Fibroblast of skin of left biceps (primary cell): ENCODE data around the gene CACNA1H.

Source experiments
- DNase-seq, 2 experiments: peaks; one replicate each; pipeline ENCODE4 v3.0.0-alpha.2; 2013; ENCODE audit warnings: low read depth in 2 of 2

CACNA1H gene

DNA sequence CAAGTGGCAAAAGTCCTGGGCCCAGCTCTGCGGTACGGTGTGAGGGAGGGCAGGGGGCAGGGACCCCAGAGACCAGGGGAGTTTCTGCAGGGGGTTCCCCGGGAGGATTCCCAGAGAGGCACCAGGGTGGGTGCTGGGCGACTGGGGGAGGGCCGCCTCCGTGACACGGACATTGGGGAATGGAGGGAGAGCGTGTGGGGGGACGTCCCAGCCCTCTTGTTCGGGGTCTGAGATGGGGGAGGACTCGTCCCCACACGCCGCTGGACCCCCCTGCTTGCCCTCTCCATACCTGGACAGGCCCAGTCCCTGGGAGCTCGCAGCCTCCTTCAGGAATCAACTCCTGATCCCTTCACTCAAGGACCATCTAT, 30.5 kb upstream of the CACNA1H start:
- DNase-seq, result no peak

DNA sequence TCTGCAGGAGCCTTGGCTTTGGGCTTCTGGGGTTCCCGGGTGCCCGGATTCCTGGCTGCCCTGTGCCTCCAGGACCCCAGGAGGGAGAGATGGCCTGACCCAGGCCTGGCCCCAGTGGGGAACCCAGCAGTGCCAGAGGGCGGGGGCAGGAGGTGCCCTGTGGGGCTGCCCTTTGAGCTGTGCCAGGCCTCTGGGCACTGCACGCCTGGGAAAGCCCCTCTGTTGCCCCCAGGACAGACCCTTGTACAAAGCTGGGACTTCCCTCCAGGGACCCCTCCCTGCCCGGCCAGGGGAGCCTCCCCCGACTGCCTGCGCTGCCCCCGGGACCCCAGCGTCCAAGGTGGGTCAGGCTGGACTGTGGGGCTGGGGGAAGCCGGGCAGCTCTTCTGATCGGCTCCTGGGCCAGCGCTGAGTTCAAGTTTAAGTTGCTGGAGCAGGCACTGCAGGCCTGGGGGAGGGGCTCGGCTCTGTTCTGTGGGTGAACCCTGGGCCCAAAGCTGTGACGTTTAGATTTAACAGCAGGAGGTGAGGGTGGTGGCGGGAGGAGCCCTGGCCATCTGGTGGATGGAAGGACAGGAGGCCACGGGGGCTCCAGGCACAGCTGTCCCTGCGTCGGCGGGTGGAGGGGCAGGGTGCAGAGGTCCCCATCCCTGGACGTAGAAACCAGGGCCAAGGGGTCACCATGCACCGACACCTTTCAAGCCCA, 29.2 kb upstream of the CACNA1H start:
- DNase-seq, result no peak

DNA sequence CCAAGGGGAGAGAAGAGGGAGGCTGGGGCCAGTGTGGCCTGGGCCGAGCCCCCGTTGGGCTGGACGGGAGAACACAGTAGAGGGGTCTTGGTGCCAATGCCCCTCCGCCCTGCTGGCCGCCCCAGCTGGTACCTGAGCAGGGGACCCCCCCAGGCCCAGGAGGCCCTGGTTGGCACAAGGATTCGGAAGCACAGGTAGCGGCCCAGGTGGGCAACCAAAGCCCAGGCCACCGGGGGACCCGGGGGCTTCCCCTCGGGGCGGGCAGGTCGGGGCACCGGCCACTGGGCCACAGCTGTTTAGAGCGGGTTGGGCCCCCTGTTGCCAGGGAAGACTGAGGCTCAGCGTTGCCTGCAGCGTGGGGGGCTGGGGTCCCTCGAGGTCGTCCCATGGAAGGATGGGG, 28.6 kb upstream of the CACNA1H start:
- DNase-seq, result no peak

DNA sequence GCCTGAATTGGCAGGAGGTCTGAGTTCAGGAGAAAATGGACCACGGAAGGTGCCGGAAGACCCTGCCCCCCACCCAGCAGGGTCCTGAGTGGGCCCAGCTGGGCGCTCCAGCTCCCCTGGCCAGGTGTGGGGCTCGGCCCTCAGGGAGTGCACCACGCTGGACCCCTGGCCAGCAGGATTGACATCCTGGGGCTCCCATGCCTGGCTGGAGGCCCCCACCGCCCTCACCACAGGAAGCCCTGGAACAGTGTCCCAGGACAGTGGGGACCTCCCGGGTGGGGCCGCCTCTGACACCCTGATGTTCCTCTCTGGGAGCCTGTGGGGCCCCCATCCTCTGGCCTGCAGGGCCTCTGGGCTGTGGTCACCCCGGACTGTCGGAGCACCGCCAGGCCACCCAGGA, 28.1 kb upstream of the CACNA1H start:
- no peak for DNase-seq

DNA sequence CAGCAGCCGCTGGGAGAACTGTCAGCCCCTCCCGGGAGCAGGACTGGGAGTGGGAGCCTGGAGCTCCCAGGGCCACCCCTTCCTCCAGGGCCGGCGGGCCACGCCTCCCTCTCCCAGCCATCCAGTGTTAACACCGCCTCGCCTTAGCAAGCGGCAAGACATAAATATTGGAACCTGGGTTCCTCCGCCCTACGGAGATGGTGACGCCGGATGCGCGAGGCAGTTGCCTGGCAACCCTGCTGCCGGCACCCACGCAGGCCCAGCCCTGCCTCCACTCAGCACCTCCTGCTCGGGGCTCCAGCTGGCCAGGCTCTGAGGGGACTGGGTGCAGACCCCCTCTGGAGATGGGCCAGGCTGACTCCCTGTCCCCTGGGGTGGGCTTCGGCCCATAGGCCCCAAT, 27.4 kb upstream of the CACNA1H start:
- DNase-seq, result no peak

DNA sequence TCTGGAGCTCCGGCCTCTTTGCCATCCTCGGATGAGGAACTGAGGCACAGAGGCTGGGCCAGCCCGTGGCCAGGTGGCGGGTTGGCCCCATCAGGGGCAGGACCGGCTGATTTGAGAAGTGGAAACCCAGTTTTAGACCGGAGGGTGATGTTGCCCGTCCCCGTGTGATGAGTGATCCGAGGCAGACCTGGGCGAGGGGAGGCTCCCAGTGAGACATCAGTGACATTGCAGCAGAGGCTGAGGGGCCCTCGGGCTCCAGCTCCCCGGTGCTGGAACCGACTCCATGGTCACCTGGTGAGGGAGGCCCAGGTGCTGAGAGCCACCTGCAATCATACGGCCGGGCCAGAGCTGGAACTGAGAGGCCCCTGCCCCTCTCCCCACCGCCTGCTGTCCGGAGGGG, 26.9 kb upstream of the CACNA1H start:
- DNase-seq, result no peak

DNA sequence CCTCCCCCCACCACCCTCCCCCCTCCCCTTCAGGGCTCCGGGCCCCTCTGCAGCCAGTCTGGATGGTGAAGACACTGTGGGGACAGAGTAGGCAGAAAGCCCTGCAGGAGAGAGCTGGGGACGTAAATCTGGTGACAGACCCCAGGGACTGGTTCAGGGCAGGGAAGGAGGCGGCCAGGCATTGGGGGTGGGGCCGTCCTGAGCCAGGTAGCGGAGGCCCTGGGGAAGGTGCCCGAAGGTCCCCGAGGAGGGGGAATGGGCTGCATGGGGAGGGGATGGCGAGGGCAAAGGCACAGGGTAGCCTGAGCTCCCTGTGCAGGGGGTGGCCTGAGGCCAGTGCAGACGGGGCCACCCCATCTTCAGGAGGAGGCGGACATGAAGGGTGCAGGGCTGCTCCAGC, 26.3 kb upstream of the CACNA1H start:
- no peak for DNase-seq

DNA sequence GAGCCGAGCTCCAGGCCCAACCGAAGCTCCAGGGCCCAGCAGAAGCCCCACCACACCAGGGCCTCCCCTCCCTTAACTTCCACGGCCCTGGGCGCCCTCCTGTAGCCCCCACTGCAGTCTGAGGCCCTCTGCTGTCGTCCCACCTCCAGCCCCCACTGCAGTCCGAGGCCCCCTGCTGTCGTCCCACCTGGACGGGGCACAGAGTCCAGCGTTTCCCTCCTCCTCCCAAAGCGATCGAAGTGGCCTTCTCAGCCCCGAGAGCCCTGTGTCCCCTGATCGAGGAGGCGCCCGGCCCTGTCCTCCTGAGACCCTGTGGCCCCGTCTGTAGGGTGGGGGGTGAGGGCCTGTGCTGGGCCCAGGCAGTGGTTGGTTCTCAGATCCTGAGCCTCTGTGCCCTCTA, 25.8 kb upstream of the CACNA1H start:
- no peak for DNase-seq

DNA sequence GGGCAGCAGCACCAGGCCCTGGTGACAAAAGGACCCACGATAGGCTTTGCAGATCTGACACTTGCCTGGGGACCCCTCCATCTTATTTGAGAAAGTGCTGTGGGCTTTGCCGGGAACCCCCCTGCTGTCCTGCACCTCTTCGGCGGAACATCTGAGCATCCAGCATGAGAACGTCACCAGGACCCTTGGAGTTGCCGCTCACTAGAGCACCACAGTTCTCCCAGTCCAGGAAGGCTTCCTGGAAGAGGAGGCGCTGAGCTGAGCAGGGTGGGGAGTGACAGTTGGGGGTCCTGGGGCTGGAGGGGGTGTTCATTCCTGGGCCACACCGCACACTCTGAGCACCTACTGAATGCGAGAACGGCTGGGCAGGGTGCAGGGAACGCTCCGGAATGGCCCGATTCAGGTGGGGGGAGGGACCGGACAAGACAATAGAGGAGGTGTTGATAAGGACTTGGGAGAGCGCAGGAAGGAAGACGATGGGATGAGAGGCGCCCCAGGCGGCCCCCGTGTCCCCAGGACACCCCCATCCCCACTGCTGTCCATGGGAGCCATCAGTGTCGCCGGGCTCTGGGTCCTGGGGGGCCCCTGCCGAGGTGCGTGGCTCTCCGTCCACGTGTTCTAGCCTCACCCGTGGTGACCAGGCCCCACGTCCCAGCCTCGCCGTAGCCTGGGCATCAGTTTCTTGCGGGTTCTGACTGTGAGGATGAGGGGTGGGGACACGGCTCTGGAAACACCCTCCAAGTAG, 24.8 kb upstream of the CACNA1H start:
- no peak for DNase-seq

DNA sequence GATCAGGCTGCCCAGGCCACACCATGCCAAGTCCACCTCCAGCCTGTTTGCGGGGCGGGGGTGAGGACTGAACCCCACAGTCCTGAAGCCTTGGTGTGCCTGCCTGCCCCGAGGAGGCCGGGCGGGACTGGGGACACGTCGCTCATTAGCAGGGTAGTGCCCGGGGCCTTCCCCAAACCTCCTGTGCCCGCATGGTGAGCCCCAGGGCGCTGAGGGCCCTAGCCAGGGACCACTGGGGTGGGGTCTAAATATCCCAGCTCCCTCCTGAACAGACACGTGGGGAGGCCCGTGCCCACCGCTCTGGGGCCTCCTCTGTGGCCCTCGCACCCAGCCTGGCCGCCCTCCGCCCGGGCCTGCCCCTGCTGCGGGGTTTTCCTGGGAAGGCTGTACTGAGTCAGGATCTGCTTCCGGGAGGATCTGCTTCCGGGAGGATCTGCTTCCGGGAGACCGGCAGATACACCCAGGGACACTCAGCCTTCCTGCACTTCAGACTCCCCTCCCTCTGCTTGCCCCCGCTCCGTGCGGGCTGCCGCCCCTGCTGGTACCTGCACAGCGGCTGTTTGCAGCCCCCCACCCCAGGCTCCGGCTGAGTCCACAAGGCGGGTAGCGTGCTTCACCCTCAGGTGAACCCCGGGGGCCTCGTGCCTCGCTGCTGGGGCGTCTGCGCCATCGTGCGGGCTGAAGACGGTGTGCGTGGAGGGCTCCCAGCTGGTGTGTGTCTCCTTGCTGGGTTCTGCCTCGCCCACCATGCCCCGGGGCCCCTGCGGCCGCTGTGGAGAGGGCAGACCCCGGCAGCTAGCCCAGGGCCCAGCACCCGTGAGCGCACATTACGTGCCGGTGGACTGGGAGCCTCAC, 23.6 kb upstream of the CACNA1H start:
- no peak for DNase-seq

DNA sequence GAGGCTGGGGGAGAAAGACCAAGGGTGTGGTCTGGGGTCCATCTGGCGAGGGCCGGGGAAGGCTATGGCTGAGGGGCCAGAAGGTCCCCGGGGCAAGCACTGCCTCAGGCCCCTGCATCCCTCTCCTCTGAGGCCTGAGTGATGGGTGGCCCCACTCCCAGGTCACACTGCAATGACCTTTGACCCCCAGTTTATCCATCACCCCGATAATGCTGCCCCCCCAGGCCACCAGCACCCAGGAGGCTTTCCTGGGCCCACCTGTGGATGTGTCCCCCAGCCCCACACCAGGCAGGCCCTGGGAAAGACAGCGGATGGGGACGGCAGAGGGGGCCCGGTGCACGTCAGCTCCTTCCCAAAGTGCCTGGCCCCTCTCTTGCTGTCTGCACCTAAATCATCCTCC, 22.5 kb upstream of the CACNA1H start:
- no peak for DNase-seq

DNA sequence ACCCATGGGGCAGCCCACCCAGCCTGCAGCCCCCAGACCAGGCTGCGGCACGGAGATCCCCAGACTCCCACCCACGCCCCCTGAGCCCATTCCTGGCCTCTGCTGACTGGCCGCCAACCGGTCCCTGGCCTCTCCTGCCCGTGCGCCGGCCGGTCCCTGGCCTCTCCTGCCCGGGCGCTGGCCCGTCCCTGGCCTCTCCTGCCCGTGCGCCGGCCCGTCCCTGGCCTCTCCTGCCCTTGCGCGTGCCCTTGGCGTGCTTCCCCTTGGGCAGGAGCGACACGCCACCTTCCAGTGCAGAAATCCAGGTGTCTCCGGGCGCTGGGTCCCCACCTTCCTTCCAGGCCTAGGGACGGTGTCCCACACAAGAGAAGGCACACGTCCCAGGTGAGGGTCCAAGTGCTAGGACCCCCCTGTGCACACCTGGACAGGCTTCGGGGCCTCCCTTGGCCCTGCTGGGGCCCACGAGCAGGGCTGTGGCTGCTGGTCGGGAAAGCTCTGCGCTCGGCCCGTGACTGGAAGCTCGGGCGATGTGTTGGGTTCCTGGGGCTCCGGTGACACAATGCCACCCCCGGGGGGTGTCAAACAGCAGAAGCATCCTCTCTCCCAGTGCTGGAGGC, 21.4 kb upstream of the CACNA1H start:
- DNase-seq, result no peak

DNA sequence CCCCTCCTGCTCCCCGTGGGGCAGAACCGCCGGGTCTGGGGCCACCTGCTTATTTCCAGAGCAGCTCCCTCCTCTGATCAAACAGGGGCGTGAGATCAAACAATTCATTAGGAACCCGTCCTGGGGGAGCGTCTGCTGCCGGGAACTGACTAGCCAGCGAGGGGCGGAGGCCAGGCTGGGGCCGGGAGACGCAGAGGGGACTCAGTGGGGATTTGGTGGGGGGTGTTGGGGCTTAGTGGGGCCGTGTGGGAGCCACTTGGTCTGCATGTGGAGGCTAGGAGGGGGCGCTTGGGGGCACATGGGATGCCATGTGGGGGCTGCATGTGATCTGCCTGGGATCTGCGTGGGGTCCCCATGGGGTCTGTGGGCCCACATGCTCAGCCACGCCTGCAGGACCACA, 20.5 kb upstream of the CACNA1H start:
- DNase-seq, result no peak

DNA sequence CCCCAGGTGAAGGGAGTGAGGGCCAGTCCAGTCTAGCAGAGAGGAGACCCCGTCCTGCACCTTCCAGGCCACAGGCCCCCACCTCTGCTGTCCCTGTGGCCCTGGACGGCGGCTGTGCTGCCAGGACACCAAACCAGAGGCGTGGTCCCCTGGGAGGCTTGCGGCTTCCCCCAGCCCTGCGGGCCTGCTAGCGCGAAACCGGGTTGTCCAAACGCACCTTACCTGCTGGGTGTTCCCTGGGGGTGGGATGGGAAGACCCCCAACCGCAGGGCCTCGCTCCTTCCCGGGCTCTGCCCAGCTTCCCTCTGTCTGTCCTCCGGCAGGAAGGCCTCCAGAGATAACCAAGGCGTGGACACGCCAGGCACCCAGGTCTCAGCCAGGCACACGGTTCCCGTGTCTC, 19.6 kb upstream of the CACNA1H start:
- DNase-seq, result no peak

DNA sequence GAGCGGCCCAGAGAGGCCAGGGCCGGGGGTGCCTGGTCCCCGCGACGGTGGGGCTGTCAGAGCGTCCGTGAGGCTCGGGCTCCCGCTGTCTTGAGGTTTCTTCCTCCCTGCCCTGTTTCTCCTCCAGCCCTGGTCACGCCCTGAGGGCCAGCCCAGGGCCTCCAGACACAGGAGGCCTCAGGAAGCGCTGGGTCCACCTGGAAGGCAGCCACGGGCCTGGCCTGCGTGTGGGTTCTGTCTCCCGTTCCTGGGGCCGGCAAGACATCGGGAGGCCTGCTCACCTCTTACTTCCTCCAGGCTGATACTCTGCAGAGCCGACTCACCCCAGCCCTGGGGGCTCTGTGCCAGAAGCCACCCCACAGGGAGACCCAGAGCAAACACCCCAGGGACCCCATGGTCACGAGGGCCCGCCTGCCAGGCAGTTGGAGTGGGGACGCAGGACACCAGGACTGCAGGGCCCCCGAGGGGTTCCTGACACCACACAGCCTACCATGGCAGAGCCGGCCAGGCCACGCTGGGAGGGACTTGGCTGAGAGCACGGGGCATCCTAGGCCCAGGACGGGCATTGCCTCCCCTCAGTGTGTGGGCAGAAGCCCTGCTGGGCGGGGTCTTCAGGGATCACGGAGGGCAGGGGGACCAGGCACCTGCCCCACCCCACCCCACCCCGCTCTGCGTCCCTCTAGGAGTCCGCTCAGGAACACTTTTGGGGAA, 18.9 kb upstream of the CACNA1H start:
- no peak for DNase-seq

DNA sequence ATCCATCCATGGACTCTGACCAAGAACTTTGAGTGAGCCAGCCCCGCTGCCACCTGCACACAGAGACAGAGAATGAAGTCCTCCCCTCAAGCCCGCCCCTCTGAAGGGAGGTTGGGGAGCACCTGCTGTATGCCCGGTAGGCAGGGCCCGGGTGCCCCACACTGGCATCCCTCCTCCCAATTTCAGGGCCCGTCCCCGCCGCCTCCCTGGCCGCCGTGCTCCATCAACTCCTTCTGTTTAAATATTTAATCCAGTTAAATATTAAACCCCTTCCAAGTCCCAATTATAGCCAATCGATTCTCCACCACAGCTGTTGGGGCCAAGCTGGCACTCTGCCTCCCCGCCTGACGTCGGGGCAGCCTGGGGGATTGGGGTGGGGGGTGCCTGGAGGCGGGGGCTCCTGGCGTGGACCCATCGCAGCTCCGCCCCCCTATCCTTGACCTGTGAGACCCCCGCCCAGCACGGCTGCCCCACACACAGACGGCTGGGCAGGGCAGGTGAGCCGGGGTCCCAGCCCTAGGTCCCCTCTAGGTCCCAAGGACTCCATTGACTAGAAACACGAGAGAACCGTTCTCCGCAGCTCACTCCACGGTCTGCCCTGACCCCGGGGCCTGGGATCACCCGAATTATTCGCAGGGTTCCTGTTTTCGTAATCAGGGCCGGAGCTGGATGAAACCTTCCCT, 18.0 kb upstream of the CACNA1H start:
- DNase-seq, result no peak

DNA sequence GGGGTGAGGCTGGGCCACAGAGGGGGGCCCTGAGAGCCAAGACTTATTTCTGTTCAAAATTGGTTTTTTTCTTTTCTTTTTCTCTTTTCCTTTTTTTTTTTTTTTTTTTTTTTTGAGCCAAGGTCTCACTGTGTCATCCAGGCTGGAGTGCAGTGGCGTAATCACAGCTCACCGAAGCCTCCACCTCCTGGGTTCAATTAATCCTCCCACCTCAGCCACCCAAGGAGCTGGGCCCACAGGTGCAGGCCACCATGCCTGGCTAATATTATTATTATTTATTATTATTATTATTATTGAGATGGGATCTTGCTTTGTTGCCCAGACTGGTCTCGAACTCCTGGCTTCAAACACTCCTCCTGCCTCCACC, 17.5 kb upstream of the CACNA1H start:
- no peak for DNase-seq

DNA sequence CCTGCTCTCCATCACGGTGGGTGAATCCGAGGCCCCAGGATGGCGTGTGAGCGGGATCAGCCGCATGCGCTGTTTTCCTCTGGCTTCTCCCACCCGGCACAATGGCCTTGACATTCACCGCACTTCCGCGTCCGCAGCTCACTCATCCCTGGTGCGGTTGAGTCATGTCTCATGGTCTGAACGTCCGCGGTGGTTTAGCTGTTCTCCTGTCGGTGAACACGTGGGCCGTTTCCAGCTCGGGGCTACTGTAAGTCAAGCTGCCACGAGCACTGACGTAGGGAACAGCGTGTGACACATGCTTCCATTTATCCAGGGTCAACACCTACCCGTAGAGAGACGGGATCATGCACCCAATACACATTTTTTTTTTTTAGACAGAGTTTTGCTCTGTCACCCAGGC, 15.3 kb upstream of the CACNA1H start:
- DNase-seq, result no peak

DNA sequence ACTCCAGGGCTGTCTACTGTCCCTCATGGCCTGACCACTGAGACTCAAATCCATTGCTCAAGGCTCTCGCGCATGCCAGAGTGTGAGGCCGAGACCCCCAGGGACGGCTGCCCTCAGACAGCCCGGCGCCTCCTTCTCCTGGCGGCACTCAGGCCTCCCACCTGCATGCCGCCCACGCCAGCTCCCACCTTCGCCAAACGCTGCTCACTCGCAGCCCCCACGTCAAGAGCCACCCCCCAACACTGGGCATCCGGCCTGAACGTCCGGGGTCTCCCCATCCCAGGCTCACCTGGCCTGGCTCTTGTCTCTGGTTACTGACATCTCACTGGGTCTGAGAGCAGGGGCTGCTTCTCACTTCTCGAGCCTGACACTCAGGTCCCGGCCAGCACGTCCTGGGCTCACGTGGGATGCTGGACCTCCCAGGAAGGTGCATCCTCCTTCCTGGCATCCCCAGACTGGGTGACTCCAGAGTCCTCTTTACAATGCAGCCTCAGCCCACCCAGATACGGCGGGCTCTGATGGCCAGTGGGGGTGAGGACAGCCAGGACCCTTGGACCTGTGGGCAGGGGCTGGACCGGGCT, 12.2 kb upstream of the CACNA1H start:
- no peak for DNase-seq

DNA sequence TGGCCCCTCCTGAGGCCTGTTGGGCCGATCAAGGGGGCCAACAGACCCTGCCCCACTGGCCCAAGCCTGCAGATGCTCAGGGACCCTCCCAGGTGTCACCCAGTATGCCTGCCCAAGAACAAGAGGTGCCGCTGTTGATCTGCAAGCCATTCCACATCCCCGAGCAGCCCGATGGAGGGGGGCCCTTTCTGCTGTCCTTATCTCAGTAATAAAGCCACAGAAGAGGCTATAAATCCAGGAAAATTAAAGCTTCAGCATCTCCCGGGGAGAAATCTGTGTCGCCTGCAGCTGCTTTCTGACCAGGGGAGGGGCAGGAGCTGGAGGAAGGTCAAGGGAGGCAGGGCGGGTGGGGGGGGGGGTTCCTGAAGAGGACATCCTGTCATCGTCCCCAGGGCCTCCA, 11.7 kb upstream of the CACNA1H start:
- no peak for DNase-seq

DNA sequence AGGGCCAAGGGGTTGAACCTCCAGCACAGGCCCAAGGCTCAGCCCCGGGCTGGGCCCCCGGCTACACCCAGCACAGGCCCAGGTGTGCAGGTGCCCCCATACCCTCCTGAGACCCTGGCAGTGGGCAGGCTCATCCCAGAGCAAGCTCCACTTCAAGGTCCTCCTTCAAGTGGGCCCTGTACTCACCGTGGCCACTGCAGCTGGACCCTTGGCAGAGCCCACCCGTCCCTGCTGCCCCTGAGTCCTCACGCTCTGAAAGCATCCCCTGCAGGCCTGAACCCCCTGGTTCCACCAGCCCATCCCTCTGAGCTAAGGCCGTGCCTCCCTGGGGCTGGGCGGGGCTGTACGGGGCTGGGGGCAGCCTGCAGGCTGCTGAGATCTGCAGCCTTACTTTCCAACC, 11.2 kb upstream of the CACNA1H start:
- DNase-seq, result no peak
